HepG2 (cell line): ENCODE results near the gene CAPZB. TPM values are rescaled to one million over a fixed set of nuclear protein-coding genes. Genes with fewer than 3 reads are reported as not detected.

Experiments used
- ARNTL ChIP-seq: sonication (generic); formaldehyde crosslinking; IDR thresholded peaks from 2 replicates; pipeline ENCODE4 v1.4.0; 2020; ENCODE audit warnings: mild to moderate bottlenecking, missing genetic modification reagents
- CC2D1A ChIP-seq: sonication (generic); formaldehyde crosslinking; IDR thresholded peaks from 2 replicates; pipeline ENCODE4 v1.8.1; 2023; ENCODE audit warnings: mild to moderate bottlenecking, missing genetic modification reagents
- CENPX ChIP-seq: sonication (generic); formaldehyde crosslinking; IDR thresholded peaks from 2 replicates; pipeline ENCODE4 v1.9.0; 2021; ENCODE audit warnings: mild to moderate bottlenecking, missing genetic modification reagents, moderate library complexity
- HINFP ChIP-seq: sonication (generic); formaldehyde crosslinking; IDR thresholded peaks from 2 replicates; pipeline ENCODE4 v1.4.0; 2020; ENCODE audit warnings: low read depth, mild to moderate bottlenecking, missing genetic modification reagents
- HNRNPLL ChIP-seq: fragments of 200-400 bp; formaldehyde crosslinking; IDR thresholded peaks from 2 replicates; pipeline ENCODE4 v1.6.1; 2017; ENCODE audit warnings: mild to moderate bottlenecking, low read depth, low read length; ENCODE audit not compliant: poor library complexity, severe bottlenecking
- KLF16 ChIP-seq, 2 experiments: sonication (generic) in 1 of 2; formaldehyde crosslinking in 1 of 2; IDR thresholded peaks; 2 replicates each; pipeline versions ENCODE4 v1.6.1 to v1.8.0; 2016 to 2023; ENCODE audit warnings: missing genetic modification reagents in 2 of 2, missing compliant biosample characterization in 1 of 2
- MAF1 ChIP-seq: sonication (generic); formaldehyde crosslinking; IDR thresholded peaks from 2 replicates; pipeline ENCODE4 v1.5.0; 2020; ENCODE audit warnings: missing genetic modification reagents, borderline replicate concordance
- MTA1 ChIP-seq: sonication (generic); formaldehyde crosslinking; IDR thresholded peaks from 2 replicates; pipeline ENCODE4 v1.4.0; 2020; ENCODE audit warnings: missing genetic modification reagents, mild to moderate bottlenecking, borderline replicate concordance
- NCOA5 ChIP-seq: sonication (generic); formaldehyde crosslinking; IDR thresholded peaks from 2 replicates; pipeline ENCODE4 v1.4.0; 2020; ENCODE audit warnings: missing genetic modification reagents
- RFX5 ChIP-seq: IDR thresholded peaks from 2 replicates; pipeline ENCODE4 v1.6.1; 2011; ENCODE audit warnings: low read depth, low read length, improper control_type of control experiment
- SALL1 ChIP-seq: sonication (generic); formaldehyde crosslinking; IDR thresholded peaks from 2 replicates; pipeline ENCODE4 v1.8.0; 2022; ENCODE audit warnings: mild to moderate bottlenecking, missing genetic modification reagents
- SMAD9 ChIP-seq: sonication (generic); formaldehyde crosslinking; IDR thresholded peaks from 2 replicates; pipeline ENCODE4 v1.5.1; 2020; ENCODE audit warnings: mild to moderate bottlenecking, missing genetic modification reagents
- SUZ12 ChIP-seq: fragments of 150-350 bp; IDR thresholded peaks from 2 replicates; pipeline ENCODE4 v1.6.1; 2014; ENCODE audit warnings: low read depth, low read length
- U2AF2 ChIP-seq: fragments of 200-400 bp; formaldehyde crosslinking; IDR thresholded peaks from 2 replicates; pipeline ENCODE4 v1.6.1; 2017; ENCODE audit warnings: low read depth, mild to moderate bottlenecking, low read length
- ZBTB43 ChIP-seq: sonication (generic); formaldehyde crosslinking; conservative IDR thresholded peaks from 2 replicates; pipeline ENCODE4 v1.4.0; 2020; ENCODE audit warnings: missing genetic modification reagents
- ZBTB7A ChIP-seq: sonication (generic); formaldehyde crosslinking; IDR thresholded peaks from 2 replicates; pipeline ENCODE4 v1.8.0; 2022; ENCODE audit warnings: mild to moderate bottlenecking, missing genetic modification reagents
- ZFP36L1 ChIP-seq: sonication (generic); formaldehyde crosslinking; IDR thresholded peaks from 2 replicates; pipeline ENCODE4 v1.8.0; 2022; ENCODE audit warnings: mild to moderate bottlenecking, missing genetic modification reagents, moderate library complexity
- ZMAT3 ChIP-seq: sonication (generic); formaldehyde crosslinking; conservative IDR thresholded peaks from 2 replicates; pipeline ENCODE4 v1.7.0; 2021; ENCODE audit warnings: missing genetic modification reagents
- ZMYM2 ChIP-seq: sonication (generic); formaldehyde crosslinking; IDR thresholded peaks from 2 replicates; pipeline ENCODE4 v1.8.0; 2022; ENCODE audit warnings: mild to moderate bottlenecking, missing genetic modification reagents
- ZNF12 ChIP-seq: sonication (generic); formaldehyde crosslinking; IDR thresholded peaks from 2 replicates; pipeline ENCODE4 v1.5.0; 2020; ENCODE audit warnings: missing genetic modification reagents
- ZNF335 ChIP-seq: sonication (generic); formaldehyde crosslinking; IDR thresholded peaks from 2 replicates; pipeline ENCODE4 v1.4.0; 2020; ENCODE audit warnings: missing genetic modification reagents
- ZNF350 ChIP-seq: sonication (generic); formaldehyde crosslinking; IDR thresholded peaks from 2 replicates; pipeline ENCODE4 v1.4.0; 2020; ENCODE audit warnings: mild to moderate bottlenecking, low read depth, missing genetic modification reagents, borderline replicate concordance
- ZNF430 ChIP-seq: sonication (generic); formaldehyde crosslinking; IDR thresholded peaks from 2 replicates; pipeline ENCODE4 v1.9.0; 2021; ENCODE audit warnings: mild to moderate bottlenecking, missing genetic modification reagents
- ZNF580 ChIP-seq: IDR thresholded peaks from 2 replicates; pipeline ENCODE4 v1.6.1; 2016; ENCODE audit warnings: low read depth, borderline replicate concordance
- ZNF614 ChIP-seq: IDR thresholded peaks from 2 replicates; pipeline ENCODE4 v1.6.1; 2018; ENCODE audit warnings: missing biosample characterization, missing genetic modification reagents, inconsistent platforms, borderline replicate concordance
- ZNF678 ChIP-seq: sonication (generic); formaldehyde crosslinking; IDR thresholded peaks from 2 replicates; pipeline ENCODE4 v1.4.0; 2020; ENCODE audit warnings: mild to moderate bottlenecking, missing genetic modification reagents
- ZNF768 ChIP-seq: sonication (generic); formaldehyde crosslinking; IDR thresholded peaks from 2 replicates; pipeline ENCODE4 v1.4.0; 2020; ENCODE audit warnings: missing genetic modification reagents
- ZNF775 ChIP-seq: sonication (generic); formaldehyde crosslinking; IDR thresholded peaks from 2 replicates; pipeline ENCODE4 v1.4.0; 2020; ENCODE audit warnings: missing genetic modification reagents, mild to moderate bottlenecking, moderate library complexity, borderline replicate concordance
- polyA plus RNA-seq, 8 experiments: library from polyadenylated mRNA; depleted of rRNA in 3 of 8; stranded (reverse) in 7 of 8; unstranded in 1 of 8; fragments of >200 nt; fragmentation: Illumina TruSeq in 4 of 8; extraction: Trizol in 4 of 8; gene quantifications; 2 replicates each; pipeline versions ENCODE4 v1.2.1 to v1.2.3, GENCODE V29; 2011 to 2016; ENCODE audit warnings: low read depth in 4 of 8, missing spikeins in 1 of 8, mixed read lengths in 1 of 8; ENCODE audit not compliant: insufficient read depth in 1 of 8
- total RNA-seq, 5 experiments: library from RNA; depleted of rRNA; stranded (reverse); fragments of >200 nt; fragmentation: Illumina TruSeq; extraction: Trizol; gene quantifications; 2 replicates each; pipeline ENCODE4 v1.2.3, GENCODE V29; 2016; ENCODE audit warnings: low read depth in 1 of 5

The CAPZB gene
- total and polyA plus RNA-seq, 2 of the 13 experiments (the other 11 are each of a cell fraction or from before 2014, with no cell fraction given) = 58.9 to 76.9 TPM

GRCh38 chr1:19485362-19486187, at the start of gene CAPZB (continued):
- TF ChIP-seq ZBTB43 (CRISPR knock-in tag) (no peak), RFX5 (no peak), CC2D1A (CRISPR knock-in tag) (no peak), ZNF580 (CRISPR knock-in tag) (0 out of 2 replicates have a peak, but pooled peaks have one; percentile 24), ZFP36L1 (no peak), ZBTB7A (no peak), ZNF614 (CRISPR knock-in tag) (no peak), HNRNPLL (peak; percentile 88), ZNF12 (CRISPR knock-in tag) (no peak), U2AF2 (no peak), KLF16 (CRISPR knock-in tag; IDR thresholded peaks at IDR 0.05) (no peak), SUZ12 (no peak), NCOA5 (CRISPR knock-in tag) (no peak), ZNF775 (CRISPR knock-in tag) (no peak), ZNF678 (no peak), ZNF350 (CRISPR knock-in tag) (no peak), SALL1 (CRISPR knock-in tag) (peak; percentile 61), MTA1 (CRISPR knock-in tag) (peak; percentile 17; the same call in 1 of the 2 replicates), SMAD9 (CRISPR knock-in tag) (no peak), ZNF430 (no peak), MAF1 (no peak), ZNF335 (CRISPR knock-in tag) (no peak), ZMAT3 (peak; percentile 96), ZNF768 (CRISPR knock-in tag) (peak; percentile 66), ZMYM2 (no peak), HINFP (CRISPR knock-in tag) (peak; percentile 43; the same call in 1 of the 2 replicates), CENPX (CRISPR knock-in tag) (no peak), ARNTL (CRISPR knock-in tag) (no peak)
